Naive thymus-derived CD4-positive, alpha-beta T cell (primary cell): ENCODE measurements around the gene DCDC2. TPM values are rescaled to one million over a fixed set of nuclear protein-coding genes. Genes with fewer than 3 reads are reported as not detected.

Source experiments
- ATAC-seq: fragments of 150-1000 bp; cut with Tn5 transposase; 2 replicates; pipeline ENCODE4 v1.10.0; 2021; ENCODE audit warnings: mild to moderate bottlenecking, moderate library complexity
- CTCF ChIA-PET: fragments of 350-600 bp; sonication (Branson Sonifier 250); formaldehyde crosslinking; loops from one replicate; lab custom pipeline; 2021; ENCODE audit warnings: antibody characterized with exemption; lab: Charles Lee
- POLR2A ChIA-PET: fragments of 350-600 bp; sonication (Branson Sonifier 250); formaldehyde crosslinking; loops from one replicate; lab custom pipeline; 2021; ENCODE audit warnings: antibody characterized with exemption, inconsistent platforms; lab: Charles Lee
- DNase-seq, 9 donors: peaks; one replicate each; pipeline versions ENCODE4 v3.0.0 to v3.0.0-alpha.2; 2020 to 2022; ENCODE audit warnings: mixed read lengths in 1 of 9
- H3K27ac ChIP-seq: one replicate; pipeline ENCODE4 v1.7.0; 2013; ENCODE audit warnings: mild to moderate bottlenecking, low read depth, low read length, moderate library complexity
- H3K27me3 ChIP-seq, 2 donors: one replicate each; pipeline ENCODE4 v1.7.0; 2013; ENCODE audit warnings: low read length in 2 of 2, mild to moderate bottlenecking in 2 of 2, moderate library complexity in 2 of 2; ENCODE audit not compliant: control insufficient read depth in 2 of 2, insufficient read depth in 2 of 2
- H3K36me3 ChIP-seq, 3 experiments: 1 replicate in 2 of 3; 2 replicates in 1 of 3; pipeline ENCODE4 v1.7.0; 2013; ENCODE audit warnings: low read length in 3 of 3, mild to moderate bottlenecking in 3 of 3, moderate library complexity in 1 of 3; ENCODE audit not compliant: insufficient read depth in 3 of 3, control insufficient read depth in 2 of 3
- H3K4me1 ChIP-seq, 2 donors: one replicate each; pipeline ENCODE4 v1.7.0; 2013; ENCODE audit warnings: low read length in 2 of 2, mild to moderate bottlenecking in 2 of 2, moderate library complexity in 1 of 2; ENCODE audit not compliant: control insufficient read depth in 2 of 2, insufficient read depth in 2 of 2
- H3K4me3 ChIP-seq: 2 replicates; pipeline ENCODE4 v1.7.0; 2013; ENCODE audit warnings: mild to moderate bottlenecking, low read length
- H3K9me3 ChIP-seq, 3 experiments: 1 replicate in 2 of 3; 2 replicates in 1 of 3; pipeline ENCODE4 v1.7.0; 2013; ENCODE audit warnings: low read length in 3 of 3; ENCODE audit not compliant: control insufficient read depth in 2 of 3
- H3K27ac Mint-ChIP-seq, 9 donors: one replicate each; pipeline ENCODE4 v1.8.0; 2020 to 2022; ENCODE audit warnings: mixed read lengths in 9 of 9, mild to moderate bottlenecking in 8 of 9, moderate library complexity in 5 of 9, inconsistent platforms in 2 of 9
- H3K27me3 Mint-ChIP-seq, 5 donors: one replicate each; pipeline ENCODE4 v1.8.0; 2021 to 2022; ENCODE audit warnings: mixed read lengths in 5 of 5, mild to moderate bottlenecking in 1 of 5
- H3K36me3 Mint-ChIP-seq, 5 donors: one replicate each; pipeline ENCODE4 v1.8.0; 2020 to 2022; ENCODE audit warnings: mixed read lengths in 5 of 5, mild to moderate bottlenecking in 3 of 5, inconsistent platforms in 1 of 5
- H3K4me1 Mint-ChIP-seq, 7 donors: one replicate each; pipeline ENCODE4 v1.8.0; 2020 to 2022; ENCODE audit warnings: mixed read lengths in 7 of 7, mild to moderate bottlenecking in 3 of 7, inconsistent platforms in 1 of 7
- H3K4me3 Mint-ChIP-seq, 10 donors: one replicate each; pipeline ENCODE4 v1.8.0; 2020 to 2022; ENCODE audit warnings: mild to moderate bottlenecking in 10 of 10, mixed read lengths in 10 of 10, moderate library complexity in 6 of 10, inconsistent platforms in 2 of 10
- H3K9me3 Mint-ChIP-seq, 11 donors: one replicate each; pipeline ENCODE4 v1.8.0; 2020 to 2022; ENCODE audit warnings: mixed read lengths in 11 of 11, mild to moderate bottlenecking in 4 of 11, inconsistent platforms in 1 of 11, moderate library complexity in 1 of 11
- intact Hi-C, 2 donors: fragments of 100-400 bp; cut with micrococcal nuclease; formaldehyde crosslinking; loops; one replicate each; pipeline ENCODE4 v1.15.1; 2023
- polyA plus RNA-seq, 2 donors: library from polyadenylated mRNA; unstranded; fragments of 300-500 nt; fragmentation: Illumina TruSeq; gene quantifications; one replicate each; pipeline ENCODE4 v1.2.3, GENCODE V29; 2021
- total RNA-seq, 6 experiments: library from RNA in 5 of 6; stranded (reverse) in 5 of 6; gene quantifications; 1 replicate in 5 of 6; 2 replicates in 1 of 6; pipeline ENCODE4 v1.2.3 and lab custom pipeline; 2021 to 2026

Gene DCDC2
- total and polyA plus RNA-seq, 7 experiments from 2014 or later: 0.24 to 0.92 TPM; not detected in 5

- H3K27me3 ChIP-seq: no peaks in the 10 kb centered on the region
- no peaks in the 10 kb centered on the region for H3K36me3 ChIP-seq
- CTCF ChIA-PET: no interaction called here
- no peaks in the 10 kb centered on the region for H3K4me1 ChIP-seq
- Mint-ChIP-seq H3K27ac (no peak overlapping the region), H3K4me3 (no peak overlapping the region), H3K27me3 (peaks cover 0 to 22% (median 10%) of the 10 kb centered on the region in 5 donors), H3K4me1 (no peaks in the 10 kb centered on the region), H3K9me3 (peaks cover 0 to 3% (median 0%) of the 10 kb centered on the region in 11 donors), H3K36me3 (no peaks in the 10 kb centered on the region)
- POLR2A ChIA-PET: no interaction called here
- ATAC-seq (no peak), DNase-seq (no peak)
- H3K27ac ChIP-seq: no peak overlapping the region
- H3K4me3 ChIP-seq: no peak overlapping the region
- intact Hi-C loops: no loop called here
- H3K9me3 ChIP-seq: no peaks in the 10 kb centered on the region
Observed at GRCh38 chr6:24330137-24330732, 27.6 kb downstream of the DCDC2 start.

GRCh38 chr6:24329451-24329850 is 28.4 kb downstream of the DCDC2 start:
- intact Hi-C loops: no loop called here
- H3K27me3 Mint-ChIP-seq: peaks cover 0 to 28% (median 10%) of the 10 kb centered on the region in 5 donors
- no peaks in the 10 kb centered on the region for H3K27me3 ChIP-seq
- CTCF ChIA-PET: no interaction called here
- POLR2A ChIA-PET: no interaction called here
- no peaks in the 10 kb centered on the region for H3K9me3 ChIP-seq
- H3K36me3 ChIP-seq: no peaks in the 10 kb centered on the region
- H3K4me3 Mint-ChIP-seq: no peak overlapping the region
- ATAC-seq: no peak
- DNase-seq: no peak
- peaks cover 0 to 3% (median 0%) of the 10 kb centered on the region in 11 donors for H3K9me3 Mint-ChIP-seq
- no peak overlapping the region for H3K4me3 ChIP-seq
- H3K4me1 Mint-ChIP-seq: no peaks in the 10 kb centered on the region
- no peaks in the 10 kb centered on the region for H3K36me3 Mint-ChIP-seq
- no peaks in the 10 kb centered on the region for H3K4me1 ChIP-seq
- no peak overlapping the region for H3K27ac Mint-ChIP-seq
- H3K27ac ChIP-seq: no peak overlapping the region

GRCh38 chr6:24329022-24329421 is 28.8 kb downstream of the DCDC2 start:
- H3K4me3 ChIP-seq: no peak overlapping the region
- no peaks in the 10 kb centered on the region for H3K36me3 ChIP-seq
- Mint-ChIP-seq H3K27me3 (peaks cover 0 to 32% (median 10%) of the 10 kb centered on the region in 5 donors), H3K4me1 (no peaks in the 10 kb centered on the region), H3K4me3 (no peak overlapping the region), H3K36me3 (no peaks in the 10 kb centered on the region), H3K27ac (no peak overlapping the region), H3K9me3 (peaks cover 0 to 3% (median 0%) of the 10 kb centered on the region in 11 donors)
- intact Hi-C loops: no loop called here
- no peaks in the 10 kb centered on the region for H3K4me1 ChIP-seq
- CTCF ChIA-PET: no interaction called here
- POLR2A ChIA-PET: interaction anchor here (0.8 kb wide), 1 partner anchor 897 kb away, joined by 3 read pairs; no protein-coding TSS in a partner anchor
- no peak for DNase-seq
- H3K9me3 ChIP-seq: no peaks in the 10 kb centered on the region
- H3K27ac ChIP-seq: no peak overlapping the region
- no peaks in the 10 kb centered on the region for H3K27me3 ChIP-seq
- no peak for ATAC-seq

- no peaks in the 10 kb centered on the region for H3K36me3 Mint-ChIP-seq
- intact Hi-C loops: no loop called here
- peaks cover 0 to 3% (median 0%) of the 10 kb centered on the region in 11 donors for H3K9me3 Mint-ChIP-seq
- ChIA-PET CTCF (no interaction called here), POLR2A (no interaction called here)
- no peak overlapping the region for H3K4me3 Mint-ChIP-seq
- H3K4me1 Mint-ChIP-seq: no peaks in the 10 kb centered on the region
- DNase-seq (no peak), ATAC-seq (no peak)
- H3K27ac ChIP-seq: no peak overlapping the region
- H3K27me3 Mint-ChIP-seq: peaks cover 6 to 34% (median 7%) of the 10 kb centered on the region in 5 donors
- H3K4me1 ChIP-seq: no peaks in the 10 kb centered on the region
- no peaks in the 10 kb centered on the region for H3K9me3 ChIP-seq
- no peaks in the 10 kb centered on the region for H3K27me3 ChIP-seq
- H3K27ac Mint-ChIP-seq: no peak overlapping the region
- H3K36me3 ChIP-seq: no peaks in the 10 kb centered on the region
- H3K4me3 ChIP-seq: no peak overlapping the region
Observed at GRCh38 chr6:24327756-24328155, 30.1 kb downstream of the DCDC2 start.

GRCh38 chr6:24325978-24326377 is 31.9 kb downstream of the DCDC2 start:
- no peak overlapping the region for H3K27ac ChIP-seq
- CTCF ChIA-PET: no interaction called here
- POLR2A ChIA-PET: no interaction called here
- no peak for ATAC-seq
- Mint-ChIP-seq H3K36me3 (no peaks in the 10 kb centered on the region), H3K4me3 (no peak overlapping the region), H3K4me1 (no peaks in the 10 kb centered on the region), H3K27ac (no peak overlapping the region), H3K9me3 (peaks cover 0 to 3% (median 0%) of the 10 kb centered on the region in 11 donors), H3K27me3 (peaks cover 15 to 44% (median 17%) of the 10 kb centered on the region in 5 donors)
- no peaks in the 10 kb centered on the region for H3K36me3 ChIP-seq
- H3K4me1 ChIP-seq: no peaks in the 10 kb centered on the region
- no peaks in the 10 kb centered on the region for H3K27me3 ChIP-seq
- H3K9me3 ChIP-seq: no peaks in the 10 kb centered on the region
- DNase-seq: no peak
- H3K4me3 ChIP-seq: no peak overlapping the region
- intact Hi-C loops: no loop called here

- no peaks in the 10 kb centered on the region for H3K4me1 Mint-ChIP-seq
- no peaks in the 10 kb centered on the region for H3K9me3 ChIP-seq
- no peaks in the 10 kb centered on the region for H3K36me3 ChIP-seq
- no peaks in the 10 kb centered on the region for H3K4me1 ChIP-seq
- ChIA-PET POLR2A (no interaction called here), CTCF (no interaction called here)
- H3K27ac Mint-ChIP-seq: no peak overlapping the region
- H3K27ac ChIP-seq: no peak overlapping the region
- H3K27me3 Mint-ChIP-seq: peaks cover 14 to 45% (median 18%) of the 10 kb centered on the region in 5 donors
- intact Hi-C loops: no loop called here
- no peak overlapping the region for H3K4me3 ChIP-seq
- no peak for ATAC-seq
- H3K4me3 Mint-ChIP-seq: no peak overlapping the region
- H3K9me3 Mint-ChIP-seq: peaks cover 0 to 3% (median 0%) of the 10 kb centered on the region in 11 donors
- H3K36me3 Mint-ChIP-seq: no peaks in the 10 kb centered on the region
- H3K27me3 ChIP-seq: no peaks in the 10 kb centered on the region
- no peak for DNase-seq
Observed at GRCh38 chr6:24324617-24325016, 33.2 kb downstream of the DCDC2 start.
